ENCODE measurements around the gene TRERF1. TPM values are rescaled to one million over a fixed set of nuclear protein-coding genes. Genes with fewer than 3 reads are reported as not detected.

TRERF1 gene
- total RNA-seq, 2 donors from 2014 or later, result 33.2 to 35.3 TPM

DNA sequence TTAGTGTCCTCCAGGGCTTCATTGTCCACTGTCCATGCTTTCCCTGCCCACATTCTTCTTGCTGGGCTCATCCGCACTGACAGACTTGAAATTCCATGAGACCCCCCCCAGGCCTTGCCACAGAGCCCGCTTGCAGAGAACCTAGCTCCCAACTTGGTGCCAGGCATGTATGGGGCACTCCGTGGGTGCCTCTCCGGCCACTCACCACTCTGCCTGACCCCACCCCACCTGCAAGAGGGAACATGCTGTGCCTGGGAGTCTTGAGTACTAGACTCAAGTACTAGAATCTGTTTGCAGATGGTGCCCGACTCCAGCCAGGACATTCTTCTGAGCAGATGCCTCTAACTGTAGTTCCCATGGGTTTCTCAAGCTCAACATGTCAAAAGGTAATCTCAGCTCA is 47.9 kb downstream of the TRERF1 start:
- H3K36me3 Mint-ChIP-seq, result peaks cover under 1% of the 10 kb centered on the region
- no peak for ATAC-seq
- H3K9me3 Mint-ChIP-seq, result no peaks in the 10 kb centered on the region
- peak overlapping the region; percentile 97 to 100 for H3K27ac Mint-ChIP-seq
- peak; percentile 2 for DNase-seq (ENCODE audit: low spot score)
- no peaks in the 10 kb centered on the region for H3K27me3 Mint-ChIP-seq
- peak overlapping the region; percentile 86 for H3K4me3 Mint-ChIP-seq
- peaks cover 79 to 85% of the 10 kb centered on the region in 2 donors for H3K4me1 Mint-ChIP-seq (ENCODE audit: low read depth in 2 of 2)

DNA sequence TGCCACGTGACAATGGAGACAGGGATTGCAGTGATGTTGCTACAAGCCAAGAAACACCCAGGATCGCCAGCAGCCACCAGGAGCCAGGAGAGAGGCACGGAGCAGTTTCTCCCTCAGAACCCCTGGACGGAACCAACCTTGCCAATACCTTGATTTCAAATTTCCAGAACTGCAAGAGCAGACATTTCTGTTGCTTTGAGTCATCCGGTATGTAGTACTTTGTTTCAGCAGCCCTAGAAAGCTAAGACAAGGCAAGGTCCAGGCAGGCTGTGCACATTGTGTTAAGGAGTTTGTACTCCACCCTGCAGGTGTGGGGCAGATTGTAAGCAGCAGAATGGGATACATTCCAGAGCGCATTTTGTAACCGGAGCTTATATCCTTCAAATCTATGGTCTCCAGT is 48.3 kb downstream of the TRERF1 start:
- Mint-ChIP-seq H3K4me1 (ENCODE audit: low read depth in 2 of 2) (peaks cover 83 to 89% of the 10 kb centered on the region in 2 donors), H3K9me3 (no peaks in the 10 kb centered on the region), H3K36me3 (peaks cover 4% of the 10 kb centered on the region), H3K27ac (peak overlapping the region; percentile 97 to 100), H3K27me3 (no peaks in the 10 kb centered on the region), H3K4me3 (peak overlapping the region; percentile 86)
- ATAC-seq, result no peak
- DNase-seq (ENCODE audit: low spot score), result peak; percentile 28

DNA sequence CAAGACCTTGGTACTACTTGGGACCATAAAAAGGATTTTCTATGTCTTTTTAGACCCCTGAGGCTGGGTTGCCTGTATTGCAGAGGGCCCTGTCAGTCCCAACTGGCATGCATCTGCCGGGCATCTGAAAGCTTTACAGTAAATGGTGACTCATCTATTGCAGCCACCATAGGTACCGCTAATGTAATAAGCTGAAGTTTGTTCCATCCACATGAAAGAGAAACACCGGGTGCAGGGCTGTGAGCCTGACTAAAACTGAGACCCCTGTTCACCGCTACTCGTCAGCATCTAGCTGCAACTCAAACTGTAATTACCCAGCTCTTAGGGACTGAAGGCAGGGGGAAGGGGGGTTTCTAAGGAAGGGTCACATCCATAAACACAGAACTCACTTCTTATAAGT is 49.5 kb downstream of the TRERF1 start:
- ATAC-seq (peak; percentile 91 to 96), DNase-seq (ENCODE audit: low spot score) (peak; percentile 88)
- peaks cover 78 to 89% of the 10 kb centered on the region in 2 donors for H3K4me1 Mint-ChIP-seq (ENCODE audit: low read depth in 2 of 2)
- peak overlapping the region; percentile 86 for H3K4me3 Mint-ChIP-seq
- peaks cover 7% of the 10 kb centered on the region for H3K36me3 Mint-ChIP-seq
- H3K27me3 Mint-ChIP-seq, result no peaks in the 10 kb centered on the region
- no peaks in the 10 kb centered on the region for H3K9me3 Mint-ChIP-seq
- H3K27ac Mint-ChIP-seq, result peak overlapping the region; percentile 97 to 100

DNA sequence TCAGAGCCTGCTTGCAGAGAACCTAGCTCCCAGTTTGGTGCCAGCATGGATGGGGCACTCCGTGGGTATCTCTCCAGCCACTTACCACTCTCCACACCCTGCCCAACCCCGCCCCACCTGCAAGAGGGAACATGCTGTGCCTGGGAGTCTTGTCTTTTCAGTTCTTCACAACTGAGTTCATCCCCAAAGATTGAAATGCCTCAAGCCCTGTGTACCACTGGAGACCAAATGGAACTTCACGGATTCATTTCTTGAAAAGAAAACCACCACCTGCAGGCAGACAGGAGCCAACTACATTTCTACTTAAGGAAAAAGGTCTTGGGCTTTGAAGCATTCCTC is 50.1 kb downstream of the TRERF1 start:
- Mint-ChIP-seq H3K27me3 (no peaks in the 10 kb centered on the region), H3K4me1 (ENCODE audit: low read depth in 2 of 2) (peaks cover 78 to 87% of the 10 kb centered on the region in 2 donors), H3K4me3 (peak overlapping the region; percentile 86), H3K36me3 (peaks cover 7% of the 10 kb centered on the region), H3K27ac (peak overlapping the region; percentile 97 to 100), H3K9me3 (no peaks in the 10 kb centered on the region)
- ATAC-seq (no peak), DNase-seq (ENCODE audit: low spot score) (peak; percentile 38)

DNA sequence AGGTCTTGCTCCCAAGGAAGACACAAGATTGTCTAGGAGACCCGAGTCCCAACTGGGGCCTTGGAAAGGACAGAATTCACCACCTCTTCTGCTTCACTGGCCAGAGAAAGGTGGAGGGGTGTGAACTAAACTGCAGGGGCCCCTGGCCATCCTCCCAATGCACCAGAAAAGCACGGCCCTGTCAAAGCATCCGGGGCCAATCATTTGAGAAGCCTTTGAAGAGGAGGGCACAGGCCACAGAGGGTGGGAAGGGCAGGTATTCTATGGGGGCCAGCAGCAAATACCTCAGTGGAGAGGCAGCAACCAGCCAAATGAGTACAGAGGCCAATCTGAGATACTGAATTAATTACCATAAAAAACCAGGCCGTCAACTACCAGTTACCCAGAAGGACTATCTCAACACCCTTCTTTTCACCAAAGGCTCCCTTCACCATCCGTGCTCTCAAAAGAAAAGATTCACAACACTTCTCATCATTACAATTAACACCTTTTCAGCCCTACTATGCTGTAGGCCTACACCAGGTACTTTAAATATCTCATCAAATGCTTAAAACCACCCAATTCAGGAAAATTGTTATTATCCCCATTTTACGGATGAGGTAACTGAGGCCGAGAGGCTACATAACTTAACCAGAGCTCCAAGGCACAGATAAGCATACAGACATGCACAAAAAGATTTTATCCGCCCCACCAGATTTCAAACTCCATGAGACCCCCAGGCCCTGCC is 50.7 kb downstream of the TRERF1 start:
- DNase-seq (ENCODE audit: low spot score) (peak; percentile 53), ATAC-seq (no peak)
- H3K27me3 Mint-ChIP-seq, result no peaks in the 10 kb centered on the region
- H3K27ac Mint-ChIP-seq, result peak overlapping the region; percentile 97 to 100
- peak overlapping the region; percentile 86 for H3K4me3 Mint-ChIP-seq
- peaks cover 76 to 82% of the 10 kb centered on the region in 2 donors for H3K4me1 Mint-ChIP-seq (ENCODE audit: low read depth in 2 of 2)
- H3K36me3 Mint-ChIP-seq, result peaks cover 7% of the 10 kb centered on the region
- H3K9me3 Mint-ChIP-seq, result no peaks in the 10 kb centered on the region

DNA sequence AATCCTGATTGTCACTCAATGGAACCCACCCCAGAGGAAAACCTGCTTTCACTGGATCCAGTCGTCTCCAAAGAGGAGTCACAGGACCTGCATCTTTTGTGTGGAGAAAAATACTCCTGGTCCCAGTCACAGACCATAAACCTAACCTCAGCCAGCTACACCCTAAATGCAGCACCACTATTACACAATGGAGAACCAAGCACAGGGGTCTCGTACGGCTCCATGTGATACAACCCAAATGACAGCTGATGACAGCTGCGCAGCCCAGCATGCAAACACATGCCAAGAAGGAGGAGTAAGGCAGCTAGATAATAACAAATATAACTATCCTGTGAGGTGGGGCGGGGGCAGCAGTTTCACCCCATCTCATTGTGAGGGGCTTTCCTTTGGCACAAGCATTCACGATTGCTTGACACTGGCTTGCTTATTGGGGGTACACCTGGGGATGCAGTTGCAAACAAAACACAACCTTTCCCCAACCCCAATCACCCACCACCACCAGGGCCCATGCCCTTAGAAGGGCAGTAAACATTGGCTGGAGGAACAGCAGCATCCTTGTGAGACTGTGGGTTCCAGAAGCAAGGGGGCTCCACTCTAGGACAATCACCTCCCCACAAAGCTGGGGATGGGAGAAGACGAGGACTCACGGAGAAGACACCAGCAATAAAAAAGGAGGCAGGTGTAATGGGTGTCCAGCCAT is 51.5 kb downstream of the TRERF1 start:
- peaks cover 7% of the 10 kb centered on the region for H3K36me3 Mint-ChIP-seq
- H3K4me3 Mint-ChIP-seq, result peak overlapping the region; percentile 86
- H3K4me1 Mint-ChIP-seq (ENCODE audit: low read depth in 2 of 2), result peaks cover 79 to 85% of the 10 kb centered on the region in 2 donors
- peak overlapping the region; percentile 97 to 100 for H3K27ac Mint-ChIP-seq
- no peaks in the 10 kb centered on the region for H3K9me3 Mint-ChIP-seq
- DNase-seq (ENCODE audit: low spot score) (peak; percentile 6), ATAC-seq (no peak)
- H3K27me3 Mint-ChIP-seq, result no peaks in the 10 kb centered on the region

DNA sequence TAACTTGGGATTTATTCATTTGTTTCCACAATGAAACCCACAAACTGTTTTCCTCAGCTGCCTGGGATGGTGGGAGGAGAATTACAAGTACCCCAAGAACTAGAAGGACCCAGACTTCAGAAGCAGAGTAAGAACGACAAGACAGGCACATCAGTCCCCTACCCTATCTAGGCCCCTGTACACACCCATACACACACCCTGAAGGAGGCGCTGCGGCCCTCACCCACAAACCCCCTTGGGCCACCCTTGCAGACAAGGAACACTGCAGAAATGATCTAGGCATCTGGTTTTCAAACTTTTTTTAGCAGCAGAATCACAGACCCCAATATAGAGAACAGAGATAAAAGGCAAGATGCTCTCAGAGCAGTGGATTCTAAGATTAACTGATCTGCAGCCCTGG is 55.0 kb downstream of the TRERF1 start:
- Mint-ChIP-seq H3K4me1 (ENCODE audit: low read depth in 2 of 2) (peaks cover 81% of the 10 kb centered on the region in 2 donors), H3K9me3 (no peaks in the 10 kb centered on the region), H3K27me3 (no peaks in the 10 kb centered on the region), H3K36me3 (peaks cover 7% of the 10 kb centered on the region), H3K4me3 (peak overlapping the region; percentile 6), H3K27ac (peak overlapping the region; percentile 99 to 100)
- DNase-seq (ENCODE audit: low spot score) (no peak), ATAC-seq (no peak)

DNA sequence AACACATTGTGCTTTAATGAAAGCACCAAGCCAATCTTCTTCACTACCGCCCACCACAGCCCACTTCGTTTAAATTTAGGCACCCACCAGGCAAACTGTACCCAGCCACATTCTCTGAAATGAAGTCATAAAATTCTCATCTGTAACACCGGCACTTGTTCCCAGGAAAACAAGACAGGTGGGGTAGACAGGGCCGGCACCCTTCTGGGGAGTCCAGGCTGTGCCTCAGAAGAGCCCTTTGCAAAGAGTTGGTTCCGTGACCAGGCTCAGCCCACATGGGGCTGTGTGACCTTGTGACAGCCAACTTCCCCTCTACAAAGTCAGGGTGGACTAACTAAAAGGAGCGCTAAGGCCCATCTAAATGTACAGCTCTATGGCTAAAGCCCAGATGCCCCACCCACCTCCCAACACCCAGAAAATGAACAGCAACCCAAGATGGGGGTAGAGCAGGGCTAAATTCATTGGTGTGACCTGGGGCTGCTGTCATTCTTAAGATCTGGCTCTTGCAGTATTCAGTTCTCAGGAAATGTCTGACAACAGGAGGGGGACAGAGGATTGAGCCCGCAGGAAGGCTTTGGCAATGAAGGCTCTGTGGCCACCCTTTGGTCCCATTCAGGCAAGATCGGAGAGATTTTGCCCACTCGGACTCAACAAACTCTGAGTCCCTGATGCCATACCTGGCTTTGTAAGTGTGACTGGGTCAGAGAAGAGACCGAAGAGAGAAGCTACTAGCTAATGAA is 56.7 kb downstream of the TRERF1 start:
- Mint-ChIP-seq H3K36me3 (peaks cover 7% of the 10 kb centered on the region), H3K9me3 (no peaks in the 10 kb centered on the region), H3K27ac (peak overlapping the region; percentile 99 to 100), H3K4me3 (peak overlapping the region; percentile 71), H3K4me1 (ENCODE audit: low read depth in 2 of 2) (peaks cover 81% of the 10 kb centered on the region in 2 donors), H3K27me3 (no peaks in the 10 kb centered on the region)
- peak; percentile 37 to 53 for ATAC-seq
- peak; percentile 62 for DNase-seq (ENCODE audit: low spot score)

DNA sequence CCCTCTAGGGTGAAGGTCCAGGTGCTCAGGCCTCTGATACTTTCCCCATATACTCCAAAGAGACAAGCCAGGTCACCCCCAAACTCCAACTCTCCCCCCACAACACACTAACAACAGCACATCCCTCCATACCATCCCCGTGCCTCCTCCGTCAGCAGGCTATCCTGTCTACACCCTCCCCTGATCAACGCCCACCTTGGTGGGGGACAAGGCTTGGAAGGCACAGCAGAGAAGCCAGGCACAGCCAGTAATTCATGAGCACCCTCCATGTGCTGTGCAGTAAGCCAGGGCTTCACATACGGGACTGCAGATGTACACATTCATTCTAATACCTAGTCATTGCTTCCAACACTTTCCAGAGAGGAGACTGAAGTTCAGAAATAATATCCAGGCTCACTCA is 57.6 kb downstream of the TRERF1 start:
- Mint-ChIP-seq H3K9me3 (no peaks in the 10 kb centered on the region), H3K27me3 (no peaks in the 10 kb centered on the region), H3K4me1 (ENCODE audit: low read depth in 2 of 2) (peaks cover 78 to 88% of the 10 kb centered on the region in 2 donors), H3K36me3 (peaks cover 7% of the 10 kb centered on the region), H3K4me3 (peak overlapping the region; percentile 71), H3K27ac (peak overlapping the region; percentile 99 to 100)
- no peak for ATAC-seq
- no peak for DNase-seq (ENCODE audit: low spot score)

DNA sequence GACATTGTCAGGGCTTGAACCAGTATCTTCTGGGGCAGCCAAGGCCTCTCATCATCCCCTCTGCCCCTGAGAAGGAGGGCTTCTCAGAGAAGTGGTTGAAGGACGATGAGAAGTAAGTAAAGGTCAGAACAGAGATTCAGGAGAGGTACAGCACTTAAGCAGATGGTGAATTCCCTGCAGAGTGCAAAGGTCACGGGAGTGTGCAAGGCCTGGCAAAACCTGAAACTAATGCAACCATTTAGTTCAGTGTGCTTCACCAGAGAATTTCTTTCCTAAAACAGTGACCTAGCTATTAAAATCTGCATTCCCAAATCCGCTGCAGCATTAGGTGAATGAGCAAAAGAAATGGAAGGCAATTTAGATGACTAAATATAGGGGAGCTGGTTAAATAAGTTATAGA is 58.4 kb downstream of the TRERF1 start:
- Mint-ChIP-seq H3K27me3 (no peaks in the 10 kb centered on the region), H3K27ac (peak overlapping the region; percentile 99 to 100), H3K36me3 (peaks cover 2% of the 10 kb centered on the region), H3K4me1 (ENCODE audit: low read depth in 2 of 2) (peaks cover 78 to 89% of the 10 kb centered on the region in 2 donors), H3K4me3 (peak overlapping the region; percentile 71), H3K9me3 (no peaks in the 10 kb centered on the region)
- DNase-seq (ENCODE audit: low spot score), result peak; percentile 16
- no peak for ATAC-seq

DNA sequence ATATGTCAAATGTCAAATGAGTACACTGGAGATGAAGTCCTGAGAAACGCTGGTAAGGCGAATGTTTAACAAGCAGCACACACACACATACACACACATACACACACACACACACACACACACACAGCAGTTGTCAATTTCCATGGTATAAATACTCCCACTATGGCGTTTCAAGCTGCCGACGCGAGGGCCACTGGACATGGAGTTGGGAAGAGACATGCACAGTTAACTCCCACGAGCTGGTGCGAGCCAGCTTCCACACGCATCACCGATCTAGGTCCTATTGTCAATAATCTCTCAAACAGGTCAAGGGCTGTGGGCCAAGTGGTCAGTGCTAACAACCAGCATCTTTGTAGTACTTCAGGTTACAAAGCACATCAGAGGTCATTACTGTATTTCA is 58.9 kb downstream of the TRERF1 start:
- no peaks in the 10 kb centered on the region for H3K36me3 Mint-ChIP-seq
- peaks cover 75 to 91% of the 10 kb centered on the region in 2 donors for H3K4me1 Mint-ChIP-seq (ENCODE audit: low read depth in 2 of 2)
- H3K27me3 Mint-ChIP-seq, result no peaks in the 10 kb centered on the region
- DNase-seq (ENCODE audit: low spot score) (no peak), ATAC-seq (no peak)
- no peaks in the 10 kb centered on the region for H3K9me3 Mint-ChIP-seq
- peak overlapping the region; percentile 71 for H3K4me3 Mint-ChIP-seq
- peak overlapping the region; percentile 99 to 100 for H3K27ac Mint-ChIP-seq

DNA sequence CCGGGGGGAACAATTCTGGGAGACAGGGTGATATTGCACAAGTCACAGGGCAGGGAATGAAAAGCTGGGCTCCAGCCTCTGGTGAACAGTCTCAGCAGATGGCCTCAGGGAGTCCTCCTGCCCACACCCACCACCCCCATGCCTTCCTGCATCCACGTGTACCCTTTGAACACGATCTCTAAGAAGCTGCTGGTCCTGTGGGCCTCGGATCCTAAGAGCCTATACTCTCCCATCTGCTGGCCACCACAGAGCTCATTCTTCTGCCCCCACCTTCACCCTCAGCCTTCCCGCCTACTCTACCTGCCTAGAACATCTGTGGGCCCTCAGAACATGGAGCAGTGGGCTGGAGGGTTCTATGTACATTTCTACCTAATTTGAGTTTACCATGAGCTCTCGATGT is 60.3 kb downstream of the TRERF1 start:
- H3K4me1 Mint-ChIP-seq (ENCODE audit: low read depth in 2 of 2), result peaks cover 75 to 95% of the 10 kb centered on the region in 2 donors
- ATAC-seq (no peak), DNase-seq (ENCODE audit: low spot score) (no peak)
- peak overlapping the region; percentile 99 to 100 for H3K27ac Mint-ChIP-seq
- H3K36me3 Mint-ChIP-seq, result no peaks in the 10 kb centered on the region
- no peaks in the 10 kb centered on the region for H3K9me3 Mint-ChIP-seq
- H3K4me3 Mint-ChIP-seq, result peak overlapping the region; percentile 71
- no peaks in the 10 kb centered on the region for H3K27me3 Mint-ChIP-seq

DNA sequence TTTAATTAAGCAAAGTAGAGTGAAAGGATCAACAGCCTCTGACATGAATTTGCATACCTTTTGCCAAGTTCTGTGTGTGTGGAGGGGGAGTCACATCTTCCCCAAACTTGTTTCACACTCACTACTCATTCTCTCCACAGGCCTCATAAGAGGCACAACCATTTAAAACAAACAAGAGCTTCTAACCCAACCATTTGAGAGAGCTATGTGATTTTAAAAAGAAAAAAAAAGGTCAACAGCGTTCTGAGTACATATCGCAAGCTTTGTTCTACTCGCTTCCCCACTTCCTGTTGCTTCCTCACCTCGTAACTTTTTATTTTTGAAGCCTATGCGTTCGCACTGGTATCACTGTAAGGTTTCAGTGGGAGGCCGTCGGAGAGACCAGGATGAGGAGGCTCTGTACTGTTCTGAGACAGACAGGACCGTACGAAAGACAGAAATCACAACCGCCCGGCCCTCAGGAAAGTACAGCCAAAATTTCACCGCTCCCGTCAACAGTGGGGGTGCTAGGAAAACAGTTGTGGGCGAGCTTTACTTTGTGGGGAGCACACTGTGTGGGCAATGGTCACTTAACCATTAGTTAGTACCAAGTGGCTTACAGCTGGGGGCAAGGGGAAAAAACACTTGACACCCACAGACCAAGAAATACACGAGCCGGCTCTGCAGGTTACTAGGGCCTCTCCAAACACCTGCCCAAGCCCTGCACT is 61.3 kb downstream of the TRERF1 start:
- Mint-ChIP-seq H3K4me3 (peak overlapping the region; percentile 71), H3K27me3 (no peaks in the 10 kb centered on the region), H3K4me1 (ENCODE audit: low read depth in 2 of 2) (peaks cover 73 to 95% of the 10 kb centered on the region in 2 donors), H3K27ac (peak overlapping the region; percentile 99 to 100), H3K36me3 (no peaks in the 10 kb centered on the region), H3K9me3 (no peaks in the 10 kb centered on the region)
- peak; percentile 87 for DNase-seq (ENCODE audit: low spot score)
- peak; percentile 91 for ATAC-seq

All from natural killer cell treated with Interleukin-12 subunit alpha and Interleukin-12 subunit beta and Interleukin-15 and Interleukin-18, amount 100 ng/mL, for 72 hours (primary cell).